Loucy (cell line): ENCODE results near the gene PCDHGC4.

Source experiments
- H2AFZ ChIP-seq: fragments of 200-600 bp; sonication (generic); 2 replicates; pipeline ENCODE4 v1.6.0; 2016; ENCODE audit warnings: antibody characterized with exemption, mild to moderate bottlenecking, low read length, moderate library complexity
- H3F3A ChIP-seq: fragments of 200-600 bp; 2 replicates; pipeline ENCODE4 v1.6.0; 2016; ENCODE audit warnings: antibody characterized with exemption, low read depth, mild to moderate bottlenecking
- H3K27me3 ChIP-seq: fragments of 200-600 bp; sonication (generic); 2 replicates; pipeline ENCODE4 v1.6.1; 2014; ENCODE audit warnings: low read length, mild to moderate bottlenecking; ENCODE audit not compliant: insufficient read depth, poor library complexity, severe bottlenecking
- H3K36me3 ChIP-seq: fragments of 200-600 bp; sonication (generic); 2 replicates; pipeline ENCODE4 v1.6.1; 2016; ENCODE audit warnings: low read length; ENCODE audit not compliant: insufficient read depth
- H3K4me1 ChIP-seq: fragments of 200-600 bp; sonication (generic); 2 replicates; pipeline ENCODE4 v1.5.1; 2014; ENCODE audit warnings: low read length, mild to moderate bottlenecking; ENCODE audit not compliant: insufficient read depth, poor library complexity, severe bottlenecking
- H3K4me2 ChIP-seq: fragments of 200-600 bp; sonication (generic); 2 replicates; pipeline ENCODE4 v1.6.0; 2014; ENCODE audit warnings: antibody characterized with exemption, low read length, low read depth, mild to moderate bottlenecking; ENCODE audit not compliant: poor library complexity, severe bottlenecking
- H3K4me3 ChIP-seq: fragments of 200-600 bp; sonication (generic); 2 replicates; pipeline ENCODE4 v1.5.1; 2014; ENCODE audit warnings: low read length, mild to moderate bottlenecking, mixed read lengths; ENCODE audit not compliant: poor library complexity, severe bottlenecking
- H3K79me2 ChIP-seq: fragments of 200-600 bp; sonication (generic); 2 replicates; pipeline ENCODE4 v1.6.1; 2014; ENCODE audit warnings: low read length; ENCODE audit not compliant: insufficient read depth
- H3K9ac ChIP-seq: fragments of 200-600 bp; sonication (generic); 2 replicates; pipeline ENCODE4 v1.6.0; 2014; ENCODE audit warnings: mild to moderate bottlenecking, low read depth, low read length, moderate library complexity; ENCODE audit not compliant: poor library complexity, severe bottlenecking
- H3K9me2 ChIP-seq: fragments of 200-600 bp; sonication (generic); replicated peaks from 2 replicates; pipeline ENCODE4 v1.6.1; 2016; ENCODE audit warnings: low read depth, low read length, mixed read lengths
- H3K9me3 ChIP-seq: fragments of 200-600 bp; sonication (generic); 2 replicates; pipeline ENCODE4 v1.6.1; 2014; ENCODE audit warnings: mild to moderate bottlenecking, antibody characterized with exemption, low read length, low read depth; ENCODE audit not compliant: insufficient read depth
- H4K20me1 ChIP-seq: fragments of 200-600 bp; sonication (generic); 2 replicates; pipeline ENCODE4 v1.6.0; 2014; ENCODE audit warnings: antibody characterized with exemption, low read length, mild to moderate bottlenecking; ENCODE audit not compliant: insufficient read depth, poor library complexity, severe bottlenecking
- CTCF ChIP-seq: fragments of 200-600 bp; sonication (generic); conservative IDR thresholded peaks from 2 replicates; pipeline ENCODE4 v1.5.1; 2014; ENCODE audit warnings: mild to moderate bottlenecking, antibody characterized with exemption, low read length
- EZH2phosphoT487 ChIP-seq: fragments of 200-600 bp; IDR thresholded peaks from 2 replicates; pipeline ENCODE4 v1.6.1; 2018; ENCODE audit warnings: antibody characterized with exemption, mild to moderate bottlenecking, moderate library complexity, borderline replicate concordance

The PCDHGC4 gene

GRCh38 chr5:141506381-141507155 lies 21.7 kb downstream of the PCDHGC4 start:
- no peaks in the 10 kb centered on the region for H3K4me1 ChIP-seq

DNA sequence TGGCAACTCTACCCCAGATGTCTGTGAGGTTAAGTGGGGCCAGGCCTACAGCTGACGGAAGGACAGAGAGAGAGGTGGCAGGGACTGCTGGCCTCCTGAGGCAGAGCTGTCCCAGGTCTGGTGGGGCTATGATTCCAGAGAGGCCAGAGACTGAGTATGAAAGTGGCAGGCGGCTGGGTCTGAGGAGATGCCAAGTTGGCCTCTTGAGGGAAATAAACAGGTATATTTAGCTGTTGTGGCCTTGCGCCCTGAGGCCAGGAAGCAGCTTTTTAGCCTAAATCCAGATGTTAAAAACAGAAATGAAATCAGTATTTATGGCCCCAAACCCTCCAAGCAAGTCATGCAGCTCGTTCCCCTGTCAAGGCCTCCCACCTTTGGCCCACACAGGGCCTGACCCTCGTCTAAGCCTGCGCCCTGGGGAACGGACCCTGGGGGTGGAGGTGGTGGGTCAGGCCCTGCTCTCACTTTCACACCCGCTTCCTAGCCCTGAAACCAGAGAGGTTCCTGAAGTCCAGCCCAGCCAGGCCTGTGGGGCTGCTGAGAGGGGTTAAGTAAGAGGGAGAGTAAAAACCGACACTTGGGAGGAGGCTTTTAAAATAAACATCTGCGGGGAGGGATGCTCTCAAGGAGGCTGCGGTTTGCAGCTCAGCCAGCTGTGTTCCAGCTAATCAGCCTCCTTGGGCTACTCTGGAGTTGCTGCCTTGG lies 22.7 kb downstream of the PCDHGC4 start:
- H3K79me2 ChIP-seq, result no peaks in the 10 kb centered on the region
- H4K20me1 ChIP-seq, result no peaks in the 10 kb centered on the region
- no peaks in the 10 kb centered on the region for H3K4me1 ChIP-seq
- peaks cover under 1% of the 10 kb centered on the region; the same call in 1 of the 2 replicates for H3K36me3 ChIP-seq
- H3K9ac ChIP-seq, result no peak overlapping the region
- TF ChIP-seq EZH2phosphoT487 (no peak), CTCF (no peak)
- no peaks in the 10 kb centered on the region for H3K27me3 ChIP-seq
- H3K4me2 ChIP-seq, result no peak overlapping the region
- H3K4me3 ChIP-seq, result no peak overlapping the region
- no peaks in the 10 kb centered on the region for H3F3A ChIP-seq
- no peaks in the 10 kb centered on the region for H3K9me3 ChIP-seq
- H3K9me2 ChIP-seq, result no peaks in the 10 kb centered on the region
- no peak overlapping the region for H2AFZ ChIP-seq

More at GRCh38 chr5:141506381-141507155, 21.7 kb downstream of the PCDHGC4 start:
- H3K36me3 ChIP-seq, result no peaks in the 10 kb centered on the region
- no peak overlapping the region for H3K9ac ChIP-seq
- H3F3A ChIP-seq, result no peaks in the 10 kb centered on the region
- no peaks in the 10 kb centered on the region for H4K20me1 ChIP-seq
- H3K4me2 ChIP-seq, result no peak overlapping the region
- no peaks in the 10 kb centered on the region for H3K79me2 ChIP-seq
- TF ChIP-seq EZH2phosphoT487, result no peak
- TF ChIP-seq CTCF, result no peak
- H3K4me3 ChIP-seq, result no peak overlapping the region
- no peak overlapping the region for H2AFZ ChIP-seq
- H3K27me3 ChIP-seq, result no peaks in the 10 kb centered on the region
- no peaks in the 10 kb centered on the region for H3K9me3 ChIP-seq
- H3K9me2 ChIP-seq, result no peaks in the 10 kb centered on the region

DNA sequence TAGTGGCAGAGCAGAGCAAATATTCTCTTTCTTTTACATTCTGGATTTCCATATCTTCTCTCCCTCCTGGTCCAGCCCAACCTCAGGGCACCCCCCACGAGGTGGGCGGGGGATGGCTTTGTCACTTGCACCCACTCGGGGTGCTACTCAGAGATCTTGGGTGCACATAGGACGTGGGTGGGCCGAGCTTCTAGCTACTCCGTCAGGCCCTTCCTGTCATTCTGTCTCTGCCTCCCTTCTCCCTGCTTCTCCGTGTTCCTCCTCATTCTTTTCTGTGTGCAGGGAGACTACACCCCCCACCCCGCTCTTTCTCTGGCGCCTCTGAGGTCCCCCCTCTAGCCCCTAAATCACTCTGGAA lies 23.6 kb downstream of the PCDHGC4 start:
- Histone ChIP-seq H3K9me3 (no peaks in the 10 kb centered on the region), H3K27me3 (no peaks in the 10 kb centered on the region), H3K36me3 (peaks cover 10% of the 10 kb centered on the region; the same call in 1 of the 2 replicates), H3K4me2 (no peak overlapping the region), H3K9me2 (no peaks in the 10 kb centered on the region), H3F3A (no peaks in the 10 kb centered on the region), H3K4me3 (no peak overlapping the region), H3K79me2 (no peaks in the 10 kb centered on the region), H4K20me1 (no peaks in the 10 kb centered on the region), H3K9ac (no peak overlapping the region), H3K4me1 (no peaks in the 10 kb centered on the region), H2AFZ (no peak overlapping the region)
- TF ChIP-seq EZH2phosphoT487 (no peak), CTCF (no peak)
